ENCODE results near the gene TBCD. TPM values are rescaled to one million over a fixed set of nuclear protein-coding genes. Genes with fewer than 3 reads are reported as not detected.
A peak's percentile ranks its signal among the peaks of the same experiment; 100 is the strongest.

TBCD gene
- total RNA-seq, 1 donor from 2014 or later: 207 TPM

- peaks cover 52% of the 10 kb centered on the region for H3K36me3 Mint-ChIP-seq (ENCODE audit: low read depth, unreplicated experiment)
Observed at GRCh38 chr17:82935966-82936767, 184.3 kb downstream of the TBCD start.

GRCh38 chr17:82936768-82937171, 184.9 kb downstream of the TBCD start:
- no peak for DNase-seq (ENCODE audit: low spot score)
- H3K27me3 Mint-ChIP-seq (ENCODE audit: unreplicated experiment): peaks cover 12% of the 10 kb centered on the region
- no peak overlapping the region for H3K27ac Mint-ChIP-seq (ENCODE audit: unreplicated experiment)
- no peaks in the 10 kb centered on the region for H3K4me1 Mint-ChIP-seq (ENCODE audit: unreplicated experiment)
- no peaks in the 10 kb centered on the region for H3K9me3 Mint-ChIP-seq (ENCODE audit: unreplicated experiment)
- no peak overlapping the region for H3K4me3 Mint-ChIP-seq (ENCODE audit: unreplicated experiment)
- no peak for TF ChIP-seq CTCF (IDR thresholded peaks at IDR 0.05; ENCODE audit: unreplicated experiment)
- peaks cover 49% of the 10 kb centered on the region for H3K36me3 Mint-ChIP-seq (ENCODE audit: low read depth, unreplicated experiment)

More at GRCh38 chr17:82935966-82936767, 184.3 kb downstream of the TBCD start:
- Mint-ChIP-seq H3K4me3 (ENCODE audit: unreplicated experiment) (no peak overlapping the region), H3K27ac (ENCODE audit: unreplicated experiment) (no peak overlapping the region), H3K27me3 (ENCODE audit: unreplicated experiment) (peaks cover 13% of the 10 kb centered on the region), H3K9me3 (ENCODE audit: unreplicated experiment) (no peaks in the 10 kb centered on the region), H3K4me1 (ENCODE audit: unreplicated experiment) (no peaks in the 10 kb centered on the region)
- no peak for DNase-seq (ENCODE audit: low spot score)
- no peak for TF ChIP-seq CTCF (IDR thresholded peaks at IDR 0.05; ENCODE audit: unreplicated experiment)

GRCh38 chr17:82937411-82938371, 185.8 kb downstream of the TBCD start:
- Mint-ChIP-seq H3K27me3 (ENCODE audit: unreplicated experiment) (peaks cover 9% of the 10 kb centered on the region), H3K4me3 (ENCODE audit: unreplicated experiment) (no peak overlapping the region), H3K4me1 (ENCODE audit: unreplicated experiment) (no peaks in the 10 kb centered on the region), H3K27ac (ENCODE audit: unreplicated experiment) (no peak overlapping the region), H3K36me3 (ENCODE audit: low read depth, unreplicated experiment) (peaks cover 51% of the 10 kb centered on the region), H3K9me3 (ENCODE audit: unreplicated experiment) (peaks cover 3% of the 10 kb centered on the region)
- no peak for DNase-seq (ENCODE audit: low spot score)
- no peak for TF ChIP-seq CTCF (IDR thresholded peaks at IDR 0.05; ENCODE audit: unreplicated experiment)

GRCh38 chr17:82938486-82938872, 186.6 kb downstream of the TBCD start:
- Mint-ChIP-seq H3K9me3 (ENCODE audit: unreplicated experiment) (peaks cover 9% of the 10 kb centered on the region), H3K4me3 (ENCODE audit: unreplicated experiment) (peak overlapping the region; percentile 72), H3K4me1 (ENCODE audit: unreplicated experiment) (no peaks in the 10 kb centered on the region), H3K27me3 (ENCODE audit: unreplicated experiment) (peaks cover 9% of the 10 kb centered on the region), H3K27ac (ENCODE audit: unreplicated experiment) (peak overlapping the region; percentile 20), H3K36me3 (ENCODE audit: low read depth, unreplicated experiment) (peaks cover 59% of the 10 kb centered on the region)
- no peak for DNase-seq (ENCODE audit: low spot score)
- no peak for TF ChIP-seq CTCF (IDR thresholded peaks at IDR 0.05; ENCODE audit: unreplicated experiment)

All from endothelial cell (in vitro differentiated cells).